ENCODE measurements around the gene DNAJC18.

DNA sequence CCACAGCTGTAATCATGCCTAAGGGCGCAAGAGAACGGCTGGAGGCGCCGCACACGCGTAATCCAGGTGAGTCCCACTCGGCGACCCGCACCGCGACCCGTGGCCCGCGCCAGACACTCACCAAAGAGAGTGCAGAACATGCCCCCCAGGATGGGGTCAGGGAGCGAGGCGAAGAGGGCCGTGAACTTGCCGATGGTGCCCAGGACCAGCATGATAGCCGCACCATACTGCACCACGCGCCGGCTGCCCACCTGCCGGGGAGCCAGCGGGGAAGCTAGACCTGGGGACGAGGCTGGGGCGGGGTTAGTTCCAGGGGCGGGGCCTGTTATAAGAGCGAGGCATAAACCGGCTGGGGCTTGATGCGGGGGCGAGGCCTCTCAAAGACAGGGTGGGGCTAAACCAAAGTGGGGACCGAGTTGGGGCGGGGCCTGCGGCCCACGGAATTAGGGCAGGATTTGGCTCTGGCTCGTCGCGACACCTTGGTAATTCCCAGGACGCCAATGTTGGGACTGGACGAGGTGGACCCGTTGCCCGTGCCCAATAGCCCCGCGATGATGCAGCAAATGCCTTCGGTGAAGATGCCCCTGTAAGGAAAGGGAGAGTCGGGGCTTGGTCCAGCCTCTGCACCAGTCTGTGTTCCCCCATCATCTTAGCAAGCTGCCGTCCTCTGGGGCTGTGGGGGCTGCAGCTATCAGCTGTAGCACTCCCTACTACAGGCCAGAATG, 61.1 kb downstream of the DNAJC18 start:
- TF ChIP-seq GATA3 (IDR thresholded peaks at IDR 0.05; ENCODE audit: low read depth, low read length) (no peak), GATA2 (IDR thresholded peaks at IDR 0.05; ENCODE audit: low read depth, low read length) (no peak)
